ENCODE results near the gene LNX1.
"Not testable (repeated sequence)": the region's sequence is repeated elsewhere in the genome, so short reads cannot be mapped to it uniquely, and the experiment has no call there.

LNX1 gene

DNA sequence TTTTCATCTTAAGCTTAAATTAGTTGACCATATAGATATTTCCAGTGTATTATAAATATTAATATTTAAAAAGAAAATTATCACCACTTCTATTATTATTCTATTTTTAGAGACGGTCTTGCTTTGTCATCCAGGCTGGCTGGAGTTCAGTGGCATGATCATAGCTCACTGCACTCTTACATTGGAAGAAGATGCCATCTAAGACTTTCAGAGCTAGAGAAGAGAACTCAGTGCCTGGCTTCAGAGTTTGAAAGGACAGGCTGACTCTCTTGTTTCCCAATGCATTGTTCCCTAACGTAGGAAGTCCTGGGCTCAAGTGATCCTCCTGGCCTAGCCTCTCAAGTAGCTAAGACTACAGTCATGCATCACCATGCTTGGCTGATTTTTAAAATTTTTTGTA, 137.9 kb downstream of the LNX1 start:
- no peak for DNase-seq

DNA sequence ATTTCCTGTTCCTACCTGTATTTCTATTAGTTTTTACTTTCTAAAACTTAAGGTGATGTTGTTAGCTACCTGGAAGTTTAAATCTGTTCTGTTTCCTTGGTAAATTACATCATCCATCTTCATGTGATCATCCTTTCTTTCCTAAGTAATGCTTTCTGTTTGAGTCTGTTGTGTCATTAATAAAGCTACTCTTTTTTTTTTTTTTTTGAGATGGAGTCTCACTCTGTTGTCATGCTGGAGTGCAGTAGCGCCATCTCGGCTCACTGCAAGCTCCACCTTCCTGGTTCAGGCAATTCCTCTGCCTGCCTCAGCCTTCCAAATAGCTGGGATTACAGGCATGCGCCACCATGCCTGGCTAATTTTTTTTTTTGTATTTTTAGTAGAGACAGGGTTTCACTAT, 140.5 kb downstream of the LNX1 start:
- DNase-seq, result no peak

DNA sequence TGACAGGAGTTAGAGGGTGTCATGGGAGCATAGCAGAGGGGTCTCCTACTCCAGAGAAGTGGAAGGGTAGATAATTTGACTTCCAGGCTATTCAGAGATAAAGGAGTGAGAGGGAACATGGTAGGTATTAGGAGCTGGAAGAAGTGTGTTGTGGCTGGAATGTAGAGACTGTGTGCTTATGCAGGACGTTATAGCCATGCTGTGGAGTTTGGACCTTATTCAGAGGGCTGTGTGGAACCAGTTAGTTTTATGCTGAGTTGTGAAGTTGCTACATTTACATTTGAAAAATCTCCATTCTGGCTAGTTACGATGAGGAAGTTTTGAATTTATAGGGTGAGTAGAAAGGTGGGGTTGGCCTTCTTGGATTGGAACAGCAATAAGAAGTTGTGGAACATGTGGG, 146.3 kb downstream of the LNX1 start:
- no peak for DNase-seq

DNA sequence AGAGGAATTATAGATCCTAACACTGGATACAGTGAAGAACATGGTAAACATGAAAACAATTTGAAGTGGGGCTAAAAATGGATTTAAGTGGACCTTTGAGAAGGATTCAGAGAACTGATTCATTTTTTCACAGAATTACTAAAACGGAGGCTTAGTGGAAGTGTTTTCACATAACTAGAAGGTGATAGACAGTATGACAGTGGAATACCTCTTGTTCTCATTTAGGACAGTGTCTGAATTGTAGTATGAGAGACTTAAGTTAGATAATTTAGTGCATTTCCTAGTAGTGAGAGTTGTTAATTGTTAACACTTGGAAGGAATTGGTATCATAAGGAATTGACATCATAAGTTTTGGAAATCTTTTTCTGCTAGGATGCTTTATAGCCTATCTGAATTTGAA, 149.7 kb downstream of the LNX1 start:
- no peak for DNase-seq

DNA sequence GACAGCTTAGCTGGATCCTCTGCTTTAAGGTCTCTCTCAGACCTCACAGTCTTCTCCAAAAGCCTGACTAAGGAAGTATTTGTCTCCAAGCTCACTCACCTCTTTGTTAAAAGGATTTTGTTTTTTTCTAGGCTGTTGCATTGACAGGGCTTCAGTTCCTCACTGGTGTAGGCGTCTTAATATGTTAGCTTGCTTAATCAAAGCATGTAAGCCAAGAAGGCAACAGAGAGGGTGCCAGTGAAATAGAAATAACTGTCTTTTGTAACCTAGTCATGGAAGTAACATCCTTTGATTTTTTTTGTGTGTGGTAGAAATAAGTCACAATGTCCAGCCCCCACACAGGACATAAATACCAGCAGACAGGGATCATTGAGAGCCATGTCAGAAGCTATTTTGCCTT, 155.0 kb downstream of the LNX1 start:
- DNase-seq, result no peak

DNA sequence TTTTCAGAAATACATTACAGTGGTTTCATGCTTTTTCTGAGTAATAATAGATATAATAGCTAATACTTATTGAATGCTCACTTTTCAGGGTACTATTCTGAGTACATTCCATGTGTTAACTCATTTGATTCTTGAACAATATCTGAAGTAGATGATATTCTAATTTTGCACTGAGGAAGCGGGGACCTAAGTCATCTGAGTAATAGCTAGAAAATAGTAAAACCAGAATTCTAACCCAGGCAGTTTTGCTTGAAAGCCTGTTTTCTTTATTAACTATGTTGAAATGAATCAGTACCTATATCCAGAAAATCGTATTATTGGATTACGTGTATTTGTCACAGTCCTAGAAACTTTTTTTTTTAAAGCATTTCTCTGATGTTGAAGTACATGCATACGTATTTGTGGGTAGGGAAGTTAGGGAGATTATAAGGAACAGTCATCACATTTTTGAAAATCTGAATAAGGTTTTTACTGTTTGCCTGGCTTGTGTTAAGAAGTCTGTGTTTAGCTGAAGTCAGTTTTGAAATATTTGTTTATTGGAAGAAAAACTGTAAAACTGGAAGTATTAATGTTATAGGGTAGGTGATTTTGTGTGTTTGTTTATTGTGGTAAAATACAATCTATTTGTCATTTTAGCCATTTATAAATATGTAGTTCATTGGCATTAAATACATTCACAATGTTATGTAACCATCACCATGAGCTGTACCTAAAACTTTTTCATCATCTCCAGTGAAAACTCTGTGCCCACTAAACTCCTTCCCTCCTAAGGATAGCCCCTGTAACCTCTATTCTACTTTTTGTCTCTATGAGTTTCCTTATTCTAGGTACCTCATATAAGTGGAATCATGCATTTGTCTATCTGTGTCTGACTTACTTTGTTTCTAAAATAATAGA, 158.5 kb downstream of the LNX1 start:
- DNase-seq, result no peak

DNA sequence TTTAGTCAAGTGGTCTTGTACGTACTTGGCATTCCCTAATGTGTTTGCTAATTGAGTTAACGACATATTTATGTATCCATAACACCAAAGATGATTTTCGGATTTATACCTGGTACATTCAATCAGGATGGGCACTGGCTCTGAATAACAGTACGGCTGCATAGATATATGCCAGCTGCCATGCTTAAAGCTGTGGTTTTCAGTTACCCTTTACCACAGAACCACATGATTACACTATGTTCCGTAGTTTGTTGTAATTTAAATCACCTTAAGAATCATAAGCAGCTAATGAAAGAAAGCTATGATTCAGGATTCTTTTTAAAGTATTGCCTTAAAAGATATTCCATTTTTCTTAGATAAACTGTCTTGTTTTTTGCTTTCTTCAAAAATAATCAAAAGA, 160.2 kb downstream of the LNX1 start:
- DNase-seq, result no peak

DNA sequence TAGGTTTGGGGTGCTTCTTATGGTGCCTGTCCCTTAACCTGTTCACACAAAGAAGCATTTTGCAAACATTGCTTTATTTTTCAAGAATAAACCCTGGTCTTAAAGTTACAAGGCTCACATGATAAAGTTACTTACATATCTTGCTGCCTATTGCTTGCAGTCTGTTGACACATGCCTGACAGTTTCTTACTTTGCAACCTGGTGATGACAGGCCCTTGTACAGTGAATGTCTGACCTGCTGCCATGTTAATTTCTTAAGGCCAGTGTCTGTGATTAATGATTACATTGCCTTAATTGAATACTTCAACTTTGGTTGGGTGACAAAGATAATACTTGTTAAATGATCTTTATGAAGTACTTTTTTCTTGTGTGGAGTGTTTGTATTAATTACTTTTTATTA, 163.9 kb downstream of the LNX1 start:
- no peak for DNase-seq

DNA sequence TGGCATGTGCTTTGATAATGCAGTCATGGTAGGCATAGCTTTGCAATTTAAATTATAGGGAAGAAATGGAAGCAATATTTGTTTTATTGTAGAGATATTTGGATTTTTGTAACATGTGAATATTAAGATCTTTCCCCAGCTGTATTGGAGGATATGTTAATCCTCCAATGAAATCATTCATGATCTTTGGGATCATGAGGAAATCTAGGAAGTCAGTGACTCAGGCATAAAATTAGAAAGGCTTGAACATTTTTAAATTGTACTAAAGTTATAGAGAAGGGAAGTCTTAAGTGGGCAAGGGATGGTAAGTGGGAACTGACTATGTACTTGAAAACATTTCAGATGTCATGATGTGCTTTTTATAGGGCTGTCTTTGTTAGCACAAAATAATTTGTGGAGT, 167.0 kb downstream of the LNX1 start:
- no peak for DNase-seq

DNA sequence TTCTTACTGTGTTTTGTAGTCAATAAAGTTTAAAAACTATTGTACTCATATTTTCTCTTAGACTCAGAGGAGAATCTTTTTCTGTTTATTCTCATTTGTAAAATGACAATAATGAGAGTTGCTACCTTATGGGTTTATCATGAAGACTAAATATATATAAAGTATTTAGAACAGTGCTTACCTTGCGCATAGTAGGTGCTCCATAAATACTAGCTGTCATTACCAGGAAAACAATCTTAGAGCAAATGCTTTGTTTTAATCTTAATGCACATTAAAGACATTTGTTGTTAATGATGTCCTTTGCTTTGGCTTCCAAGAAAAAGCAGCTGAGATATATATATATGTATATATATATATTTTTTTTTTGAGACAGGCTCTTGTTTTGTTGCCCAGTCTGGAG, 168.9 kb downstream of the LNX1 start:
- DNase-seq, result no peak

DNA sequence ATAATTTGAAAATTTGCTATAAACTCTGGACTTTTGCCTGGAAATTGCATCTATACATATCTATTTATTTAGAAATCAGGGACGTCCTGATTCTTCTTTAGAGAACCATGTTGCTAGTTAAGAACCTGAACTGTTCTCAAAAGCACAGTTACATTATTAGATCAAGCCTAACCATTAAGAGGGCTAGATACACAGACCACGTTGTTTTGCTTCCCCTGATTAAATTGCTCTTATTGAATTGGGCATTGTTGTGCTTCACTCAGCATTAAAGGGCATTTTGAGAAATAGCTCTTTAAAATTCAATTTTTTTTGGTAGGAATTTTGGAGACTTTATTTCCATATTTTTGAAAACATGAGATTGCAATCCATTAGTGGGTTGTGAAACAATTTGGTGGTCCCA, 169.5 kb downstream of the LNX1 start:
- DNase-seq, result no peak

DNA sequence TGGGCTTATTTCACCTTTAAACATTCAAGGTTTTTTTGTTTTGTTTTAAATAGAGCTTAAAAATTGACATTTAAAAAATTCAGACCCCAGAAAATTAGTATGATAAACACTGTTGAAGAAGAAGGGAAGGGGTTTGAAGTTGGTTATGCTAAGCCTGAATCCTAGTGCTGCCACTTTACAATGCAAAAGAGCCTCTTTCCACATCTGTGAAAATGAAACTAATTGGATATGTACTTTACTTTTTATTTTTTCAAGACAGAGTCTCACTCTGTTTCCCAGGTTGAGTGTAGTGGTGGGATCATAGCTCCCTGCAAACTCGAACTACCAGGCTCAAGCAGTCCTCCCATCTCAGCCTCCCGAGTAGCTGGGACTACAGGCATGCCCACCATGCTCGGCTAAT, 172.1 kb downstream of the LNX1 start:
- no peak for DNase-seq

DNA sequence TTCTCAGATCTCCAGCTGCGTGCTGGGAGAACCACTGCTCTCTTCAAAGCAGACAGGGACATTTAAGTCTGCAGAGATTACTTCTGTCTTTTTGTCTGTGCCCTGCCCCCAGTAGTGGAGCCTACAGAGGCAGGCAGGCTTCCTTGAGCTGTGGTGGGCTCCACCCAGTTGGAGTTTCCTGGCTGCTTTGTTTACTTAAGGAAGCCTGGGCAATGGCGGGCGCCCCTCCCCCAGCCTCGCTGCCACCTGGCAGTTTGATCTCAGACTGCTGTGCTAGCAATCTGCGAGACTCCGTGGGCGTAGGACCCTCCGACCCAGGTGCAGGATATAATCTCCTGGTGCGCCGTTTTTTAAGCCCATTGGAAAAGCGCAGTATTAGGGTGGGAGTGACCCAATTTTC, 181.8 kb downstream of the LNX1 start:
- DNase-seq, result not testable (repeated sequence)
